GM18508 (cell line): Measurements from ENCODE around the gene BAD.
"Not testable (repeated sequence)": the region's sequence is repeated elsewhere in the genome, so short reads cannot be mapped to it uniquely, and the experiment has no call there.

Experiments used
- ATAC-seq: cut with Tn5 transposase; IDR thresholded peaks from one replicate; pipeline ENCODE4 v1.9.1; 2021; ENCODE audit warnings: moderate number of reproducible peaks; ENCODE audit not compliant: insufficient read depth, unreplicated experiment

Gene BAD

DNA sequence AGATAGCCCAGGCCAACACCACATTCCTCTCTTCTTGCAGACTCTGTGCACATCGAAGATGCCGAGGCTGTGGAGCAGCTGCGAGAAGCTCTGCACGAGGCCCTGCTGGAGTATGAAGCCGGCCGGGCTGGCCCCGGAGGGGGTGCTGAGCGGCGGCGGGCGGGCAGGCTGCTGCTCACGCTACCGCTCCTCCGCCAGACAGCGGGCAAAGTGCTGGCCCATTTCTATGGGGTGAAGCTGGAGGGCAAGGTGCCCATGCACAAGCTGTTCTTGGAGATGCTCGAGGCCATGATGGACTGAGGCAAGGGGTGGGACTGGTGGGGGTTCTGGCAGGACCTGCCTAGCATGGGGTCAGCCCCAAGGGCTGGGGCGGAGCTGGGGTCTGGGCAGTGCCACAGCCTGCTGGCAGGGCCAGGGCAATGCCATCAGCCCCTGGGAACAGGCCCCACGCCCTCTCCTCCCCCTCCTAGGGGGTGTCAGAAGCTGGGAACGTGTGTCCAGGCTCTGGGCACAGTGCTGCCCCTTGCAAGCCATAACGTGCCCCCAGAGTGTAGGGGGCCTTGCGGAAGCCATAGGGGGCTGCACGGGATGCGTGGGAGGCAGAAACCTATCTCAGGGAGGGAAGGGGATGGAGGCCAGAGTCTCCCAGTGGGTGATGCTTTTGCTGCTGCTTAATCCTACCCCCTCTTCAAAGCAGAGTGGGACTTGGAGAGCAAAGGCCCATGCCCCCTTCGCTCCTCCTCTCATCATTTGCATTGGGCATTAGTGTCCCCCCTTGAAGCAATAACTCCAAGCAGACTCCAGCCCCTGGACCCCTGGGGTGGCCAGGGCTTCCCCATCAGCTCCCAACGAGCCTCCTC, 31.4 kb upstream of the BAD start:
- not testable (repeated sequence) for ATAC-seq

DNA sequence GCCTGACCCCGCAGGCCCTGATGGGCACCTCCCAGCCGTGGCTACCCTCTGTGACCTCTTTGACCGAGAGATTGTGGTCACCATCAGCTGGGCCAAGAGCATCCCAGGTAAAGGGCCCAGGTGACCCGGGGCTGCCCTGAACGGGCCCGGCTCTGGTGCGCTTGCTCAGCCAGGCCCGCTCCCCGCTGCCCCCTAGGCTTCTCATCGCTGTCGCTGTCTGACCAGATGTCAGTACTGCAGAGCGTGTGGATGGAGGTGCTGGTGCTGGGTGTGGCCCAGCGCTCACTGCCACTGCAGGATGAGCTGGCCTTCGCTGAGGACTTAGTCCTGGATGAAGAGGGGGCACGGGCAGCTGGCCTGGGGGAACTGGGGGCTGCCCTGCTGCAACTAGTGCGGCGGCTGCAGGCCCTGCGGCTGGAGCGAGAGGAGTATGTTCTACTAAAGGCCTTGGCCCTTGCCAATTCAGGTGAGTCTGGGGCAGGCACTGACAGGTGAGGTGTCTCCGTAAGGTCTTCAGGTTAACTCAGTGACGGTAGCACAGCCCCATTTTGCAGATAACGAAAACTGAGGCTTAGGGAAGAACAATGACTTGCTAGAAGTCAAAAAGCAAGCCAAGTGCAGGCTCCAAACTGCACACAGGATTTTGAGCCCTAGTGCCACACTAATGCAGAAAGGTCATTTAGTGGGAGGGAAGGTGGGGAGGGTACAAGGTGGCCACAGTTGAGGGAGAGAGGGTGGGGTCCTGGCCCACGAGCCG, 30.5 kb upstream of the BAD start:
- no peak for ATAC-seq

DNA sequence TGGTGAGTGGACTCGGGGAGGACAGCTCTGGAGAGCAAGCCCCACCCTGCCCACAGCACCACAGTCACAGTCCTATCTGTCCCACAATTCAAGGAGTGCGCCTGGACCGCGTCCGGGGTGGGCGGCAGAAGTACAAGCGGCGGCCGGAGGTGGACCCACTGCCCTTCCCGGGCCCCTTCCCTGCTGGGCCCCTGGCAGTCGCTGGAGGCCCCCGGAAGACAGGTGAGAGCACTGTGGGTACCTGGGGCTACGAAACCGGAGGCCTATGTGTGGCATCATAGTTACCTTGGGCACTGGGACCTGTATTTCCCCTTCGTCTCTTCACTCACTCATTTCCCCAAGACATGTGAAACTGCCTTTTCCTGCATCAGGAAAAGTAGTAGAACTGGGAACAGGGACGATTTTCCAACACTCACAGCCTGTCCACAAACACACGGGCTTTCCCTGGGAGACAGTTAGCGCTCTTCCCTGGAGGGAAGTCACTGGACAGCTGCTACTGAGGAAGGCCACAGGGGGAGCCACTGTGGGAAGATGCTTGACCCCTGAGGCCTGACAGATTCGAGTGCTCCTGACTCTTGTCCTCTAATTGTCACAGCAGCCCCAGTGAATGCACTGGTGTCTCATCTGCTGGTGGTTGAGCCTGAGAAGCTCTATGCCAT, 29.8 kb upstream of the BAD start:
- ATAC-seq: no peak

DNA sequence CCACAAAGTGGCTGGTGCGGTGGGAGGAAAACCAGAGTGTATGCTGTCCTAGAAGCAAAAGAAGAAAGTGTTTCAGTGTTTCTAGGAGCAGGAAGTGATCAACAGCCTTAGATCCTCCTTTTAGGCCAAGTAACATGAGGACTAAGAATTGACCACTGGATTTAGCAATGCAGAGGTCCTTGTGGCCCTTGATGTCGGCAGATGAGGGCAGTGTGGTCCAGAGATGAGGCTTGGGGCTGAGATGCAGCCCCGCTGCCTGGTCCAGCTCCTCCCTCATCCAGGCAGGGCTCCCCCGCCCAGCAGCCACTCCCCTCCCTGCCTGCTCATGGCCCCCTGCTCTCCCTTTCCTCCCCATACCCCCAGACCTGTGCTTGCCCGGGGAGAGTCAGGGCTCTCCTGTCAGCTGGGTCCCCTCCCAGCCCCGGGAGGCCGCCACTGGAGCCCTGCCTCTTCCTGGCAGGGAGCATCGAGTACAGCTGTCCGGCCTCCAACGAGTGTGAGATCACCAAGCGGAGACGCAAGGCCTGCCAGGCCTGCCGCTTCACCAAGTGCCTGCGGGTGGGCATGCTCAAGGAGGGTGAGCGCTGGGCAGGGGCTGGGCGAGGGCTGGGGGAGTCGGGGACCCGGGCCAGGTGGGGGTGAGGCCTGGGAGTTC, 29.2 kb upstream of the BAD start:
- ATAC-seq: no peak

DNA sequence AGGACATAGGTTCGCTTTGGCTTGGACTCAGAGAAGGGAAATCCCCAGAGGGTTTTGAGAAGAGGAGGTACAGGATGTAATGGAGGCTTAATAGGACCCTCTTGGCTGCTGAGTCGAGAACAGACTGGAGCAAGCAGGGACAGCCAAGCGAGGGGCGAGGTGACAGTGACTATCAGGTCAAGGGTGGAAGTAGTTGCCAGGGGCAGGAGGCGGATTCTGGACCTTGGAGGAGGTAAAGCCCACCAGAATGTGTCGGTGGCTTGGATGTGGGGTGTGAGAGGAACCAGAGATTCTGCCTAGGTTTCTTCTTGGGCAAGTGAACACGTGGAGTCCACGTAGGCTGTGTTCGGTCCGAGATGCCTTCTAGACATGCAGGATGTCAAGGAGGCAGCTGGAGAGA, 28.5 kb upstream of the BAD start:
- ATAC-seq: no peak

DNA sequence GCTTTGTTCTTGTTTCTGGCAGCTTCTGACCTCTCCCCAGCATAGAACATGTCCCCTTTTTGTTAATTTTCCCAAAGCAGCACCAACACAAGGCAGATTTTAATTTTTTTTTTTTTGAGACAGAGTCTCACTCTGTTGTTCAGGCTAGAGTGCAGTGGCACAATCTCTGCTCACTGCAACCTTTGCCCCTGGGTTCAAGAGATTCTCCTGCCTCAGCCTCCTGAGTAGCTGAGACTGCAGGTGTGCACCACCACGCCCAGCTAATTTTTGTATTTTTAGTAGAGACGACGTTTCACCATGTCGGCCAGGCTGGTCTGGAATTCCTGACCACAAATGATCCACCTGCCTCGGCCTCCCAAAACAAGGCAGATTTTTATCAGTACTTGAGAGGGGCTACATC, 23.3 kb upstream of the BAD start:
- ATAC-seq: not testable (repeated sequence)

DNA sequence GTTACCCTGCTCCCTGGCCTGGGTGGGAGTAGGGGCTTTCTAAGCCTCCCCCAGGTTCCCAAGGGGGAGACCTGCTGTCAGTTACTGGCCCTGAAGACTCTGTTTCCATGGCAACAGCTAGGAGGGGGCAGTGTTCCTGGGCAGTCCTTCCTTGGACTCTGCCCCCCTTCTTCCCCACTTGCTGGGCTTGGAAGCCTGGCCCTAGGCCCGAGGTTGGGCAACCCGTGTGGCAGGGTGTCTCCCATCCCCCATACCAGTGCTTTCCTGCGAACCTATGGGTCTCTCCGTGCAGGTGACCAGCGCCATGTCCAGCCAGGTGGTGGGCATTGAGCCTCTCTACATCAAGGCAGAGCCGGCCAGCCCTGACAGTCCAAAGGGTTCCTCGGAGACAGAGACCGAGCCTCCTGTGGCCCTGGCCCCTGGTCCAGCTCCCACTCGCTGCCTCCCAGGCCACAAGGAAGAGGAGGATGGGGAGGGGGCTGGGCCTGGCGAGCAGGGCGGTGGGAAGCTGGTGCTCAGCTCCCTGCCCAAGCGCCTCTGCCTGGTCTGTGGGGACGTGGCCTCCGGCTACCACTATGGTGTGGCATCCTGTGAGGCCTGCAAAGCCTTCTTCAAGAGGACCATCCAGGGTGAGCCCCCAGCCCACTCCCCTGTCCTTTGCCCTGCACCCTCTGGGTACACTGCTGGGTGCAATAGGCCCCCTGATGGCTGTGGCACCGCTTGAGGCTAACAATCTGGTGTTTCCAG, 22.6 kb upstream of the BAD start:
- no peak for ATAC-seq

DNA sequence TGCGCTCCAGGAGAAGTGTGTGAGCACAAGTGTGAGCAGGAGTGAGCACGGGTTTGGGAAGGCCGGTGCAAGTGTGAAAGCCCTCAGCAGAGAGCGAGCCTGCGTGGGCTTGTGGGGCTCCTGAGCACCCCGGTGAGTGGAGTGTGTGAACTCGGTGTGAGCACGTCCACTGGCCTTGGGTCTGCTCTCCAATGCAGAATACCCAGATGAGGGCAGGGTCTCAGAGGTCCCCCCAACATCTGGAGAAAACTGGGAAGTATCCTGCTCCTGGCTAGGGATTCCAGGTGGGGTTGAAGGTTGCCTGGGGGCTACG, 22.1 kb upstream of the BAD start:
- ATAC-seq: no peak

DNA sequence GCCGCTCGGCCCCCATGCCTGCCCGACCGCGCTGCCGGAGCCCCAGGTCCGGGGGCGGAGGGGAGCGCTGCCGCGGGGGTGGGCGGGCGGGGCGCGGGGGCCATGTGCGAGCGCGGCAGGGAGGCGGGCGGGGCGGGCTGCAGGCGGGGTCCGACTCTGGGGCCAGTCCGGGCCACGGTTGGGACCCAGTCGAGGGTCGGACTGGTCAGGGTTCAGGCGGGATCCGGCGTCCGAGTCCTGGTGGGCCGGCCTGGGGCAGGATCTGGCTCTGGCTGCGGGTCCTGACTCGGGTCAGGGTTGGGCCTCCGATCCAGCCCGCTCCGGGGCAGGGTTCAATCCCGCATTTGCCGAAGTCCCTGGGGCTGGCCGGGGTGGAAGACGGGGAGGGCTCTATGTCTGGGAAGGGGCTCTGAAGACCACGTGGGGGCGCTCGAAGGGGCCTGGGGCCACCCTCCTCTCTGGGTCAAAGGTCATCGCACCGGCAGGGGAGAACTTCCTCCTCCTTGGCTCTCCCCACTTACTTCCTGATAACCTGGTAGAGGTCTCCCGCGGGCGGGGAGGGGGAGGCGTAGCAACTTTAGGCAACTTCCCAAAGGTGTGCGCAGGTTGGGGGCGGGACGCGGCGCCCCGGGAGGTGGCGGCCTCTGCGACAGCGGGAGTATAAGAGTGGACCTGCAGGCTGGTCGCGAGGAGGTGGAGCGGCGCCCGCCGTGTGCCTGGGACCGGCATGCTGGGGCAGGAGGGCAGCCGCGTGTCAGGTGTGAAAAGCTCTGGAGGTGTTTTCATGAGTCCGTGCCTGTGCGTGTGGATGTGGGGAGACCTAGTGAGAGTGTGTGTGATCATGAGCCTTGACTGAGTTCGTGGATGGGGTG, 21.5 kb upstream of the BAD start:
- ATAC-seq: no peak

DNA sequence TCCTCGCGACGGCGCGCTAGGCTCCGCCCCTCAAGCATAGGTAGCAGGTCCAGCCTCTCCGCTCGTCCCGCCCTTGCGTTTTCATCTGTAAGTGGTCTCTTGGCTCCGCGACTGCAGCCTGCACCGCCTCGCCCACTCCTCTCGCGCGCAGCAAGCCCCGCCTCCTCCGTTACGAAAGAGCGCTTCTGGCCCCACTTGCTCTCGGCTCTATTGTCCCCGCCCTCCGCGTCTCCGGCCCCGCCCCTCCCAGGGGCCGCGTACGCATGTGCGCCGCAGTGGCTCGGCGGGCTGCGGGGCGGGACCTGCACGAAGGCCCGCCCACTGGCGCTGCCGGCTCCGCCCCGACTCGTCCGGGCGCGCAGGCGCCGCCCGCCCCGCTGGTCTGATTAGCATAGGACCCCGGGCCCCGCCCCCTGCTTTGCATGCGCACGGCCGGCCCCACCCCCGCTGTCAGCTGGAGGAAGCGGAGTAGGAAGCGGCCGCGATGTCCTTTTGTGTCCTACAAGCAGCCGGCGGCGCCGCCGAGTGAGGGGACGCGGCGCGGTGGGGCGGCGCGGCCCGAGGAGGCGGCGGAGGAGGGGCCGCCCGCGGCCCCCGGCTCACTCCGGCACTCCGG, 20.7 kb upstream of the BAD start, which contains the start of gene ESRRA:
ESRRA (plus strand) TSS at position 450 of the 616 bp plus-strand sequence. CDS start 1,656 bp downstream, outside the sequence.
- ATAC-seq: peak; percentile 48

DNA sequence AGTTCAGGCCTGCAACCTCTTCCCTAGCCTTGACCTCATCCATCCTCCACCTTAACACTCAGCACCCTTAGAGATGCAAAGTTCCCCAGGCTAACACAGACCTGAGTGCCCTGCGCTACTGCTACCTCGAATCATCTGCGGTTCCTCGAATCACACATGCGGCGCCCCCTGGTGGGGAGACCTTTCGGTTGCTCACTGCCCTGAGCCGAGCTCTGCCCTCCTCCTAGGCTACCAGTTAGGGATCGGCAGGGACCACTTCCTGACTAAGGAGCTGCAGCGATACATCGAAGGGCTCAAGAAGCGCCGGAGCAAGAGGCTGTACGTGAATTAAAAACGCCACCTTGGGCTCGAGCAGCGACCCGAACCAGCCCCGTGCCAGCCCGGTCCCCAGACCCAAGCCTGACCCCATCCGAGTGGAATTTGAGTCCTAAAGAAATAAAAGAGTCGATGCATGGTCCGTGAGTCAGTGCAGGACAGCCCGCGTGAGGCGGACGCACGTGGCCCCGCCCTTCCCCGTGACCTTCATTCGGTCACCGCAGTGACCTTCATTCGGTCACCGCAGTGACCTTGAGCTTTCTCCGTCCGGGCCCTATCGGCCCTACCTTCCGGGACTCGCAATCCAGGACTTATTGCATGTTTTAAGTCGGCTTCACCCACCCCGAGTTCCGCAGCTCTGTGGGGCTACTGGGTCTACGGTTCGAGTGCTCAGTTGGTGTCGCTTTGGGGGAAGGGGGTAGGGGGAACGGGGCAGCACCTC, 20.0 kb upstream of the BAD start:
- peak; percentile 21 for ATAC-seq

DNA sequence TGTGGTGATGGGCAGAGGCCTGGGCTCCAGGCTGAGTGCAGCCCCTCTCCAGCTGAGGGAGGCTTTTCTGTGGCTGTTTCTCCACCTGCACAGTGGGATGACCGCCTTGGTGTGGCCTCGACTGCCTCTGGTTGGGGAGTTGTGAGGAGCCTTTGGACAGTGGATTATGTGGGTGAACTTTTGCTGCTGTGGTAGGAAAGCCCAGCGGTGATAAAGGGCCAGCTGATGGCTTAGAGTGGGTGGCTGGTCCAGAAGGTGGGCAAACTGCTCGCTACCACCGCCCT, 19.5 kb upstream of the BAD start:
- ATAC-seq: no peak

DNA sequence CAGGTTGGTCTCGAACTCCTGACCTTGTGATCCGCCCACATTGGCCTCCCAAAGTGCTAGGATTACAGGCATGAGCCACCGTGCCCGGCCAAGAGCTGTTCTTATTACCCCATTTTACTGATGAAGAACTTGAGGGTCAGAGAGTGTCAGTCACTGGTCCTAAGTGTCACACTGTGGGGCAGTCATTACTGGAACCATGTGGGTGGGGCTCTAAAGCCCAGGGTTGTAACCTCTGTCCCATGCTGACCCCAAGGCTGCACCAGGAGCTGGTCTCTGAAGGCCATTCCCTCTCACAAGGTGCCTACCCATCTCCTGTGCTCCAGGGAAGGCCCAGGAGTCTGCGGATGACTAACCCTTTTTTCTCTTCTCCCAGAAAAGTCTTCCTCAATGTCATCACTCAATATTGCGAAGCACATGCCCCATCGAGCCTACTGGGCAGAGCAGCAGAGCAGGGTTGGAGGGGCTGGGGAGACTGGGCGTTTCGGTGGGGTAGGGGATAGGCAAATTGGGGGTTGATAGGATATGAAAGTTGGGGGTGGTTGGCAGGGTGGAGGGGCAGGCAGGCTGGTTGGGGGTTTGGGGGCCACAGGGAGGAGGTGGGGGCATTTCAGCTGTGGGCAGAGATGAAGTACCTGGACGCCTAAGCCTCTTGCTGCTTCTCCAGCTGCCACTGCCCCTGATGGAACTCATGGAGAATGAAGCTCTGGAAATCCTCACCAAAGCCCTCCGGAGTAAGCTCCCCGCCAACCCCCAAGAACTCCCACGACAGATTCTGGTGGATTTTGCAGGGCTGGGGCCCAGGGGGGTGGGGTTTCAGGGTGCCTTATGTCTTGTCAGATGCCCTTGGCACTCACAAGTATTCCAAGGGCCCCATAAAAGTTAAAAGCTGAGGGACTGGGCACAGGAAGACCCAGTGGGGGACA, 18.9 kb upstream of the BAD start:
- ATAC-seq: no peak

DNA sequence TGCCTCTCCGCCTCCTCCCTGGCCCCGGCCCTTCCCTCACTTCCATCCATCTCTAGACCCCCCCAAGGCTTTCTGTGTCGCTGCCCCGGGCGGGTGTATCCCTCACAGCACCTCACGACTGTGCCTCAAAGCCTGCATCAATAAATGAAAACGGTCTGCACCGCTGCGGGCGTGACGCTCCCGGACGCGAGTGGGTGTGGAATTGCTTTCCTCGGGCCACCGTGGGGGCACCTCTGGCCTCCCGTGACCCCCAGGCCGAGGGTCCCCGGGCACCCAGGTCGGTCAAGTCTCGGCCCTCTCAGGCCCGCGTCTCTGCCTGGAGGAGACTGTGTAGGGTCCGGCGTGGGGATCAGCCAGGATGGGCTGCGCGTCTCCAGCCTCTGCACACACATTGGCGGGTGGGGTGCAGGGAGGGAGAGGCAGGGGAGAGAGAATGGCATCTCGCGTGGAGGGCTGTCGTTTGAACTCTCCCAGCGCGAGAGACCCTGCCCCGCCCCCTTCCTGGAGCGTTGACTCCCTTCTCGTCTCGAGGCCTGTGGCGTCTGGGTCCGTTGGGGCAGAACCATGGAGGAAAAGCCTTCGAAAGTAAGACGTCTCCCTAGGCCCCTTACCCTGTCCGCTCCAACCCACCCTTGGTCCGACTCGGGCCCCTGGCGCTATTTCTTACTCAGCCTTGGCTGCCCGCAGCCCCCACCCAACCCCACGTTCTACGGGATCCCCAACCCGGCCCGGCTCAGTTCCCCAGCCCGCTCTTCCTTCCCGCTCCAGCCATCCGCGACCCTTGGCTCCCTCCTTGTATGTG, 15.6 kb upstream of the BAD start, which contains the start of gene CATSPERZ:
CATSPERZ (plus strand) TSS at position 512 of the 802 bp plus-strand sequence; CDS start at position 565, 53 bp downstream.
- ATAC-seq: no peak

DNA sequence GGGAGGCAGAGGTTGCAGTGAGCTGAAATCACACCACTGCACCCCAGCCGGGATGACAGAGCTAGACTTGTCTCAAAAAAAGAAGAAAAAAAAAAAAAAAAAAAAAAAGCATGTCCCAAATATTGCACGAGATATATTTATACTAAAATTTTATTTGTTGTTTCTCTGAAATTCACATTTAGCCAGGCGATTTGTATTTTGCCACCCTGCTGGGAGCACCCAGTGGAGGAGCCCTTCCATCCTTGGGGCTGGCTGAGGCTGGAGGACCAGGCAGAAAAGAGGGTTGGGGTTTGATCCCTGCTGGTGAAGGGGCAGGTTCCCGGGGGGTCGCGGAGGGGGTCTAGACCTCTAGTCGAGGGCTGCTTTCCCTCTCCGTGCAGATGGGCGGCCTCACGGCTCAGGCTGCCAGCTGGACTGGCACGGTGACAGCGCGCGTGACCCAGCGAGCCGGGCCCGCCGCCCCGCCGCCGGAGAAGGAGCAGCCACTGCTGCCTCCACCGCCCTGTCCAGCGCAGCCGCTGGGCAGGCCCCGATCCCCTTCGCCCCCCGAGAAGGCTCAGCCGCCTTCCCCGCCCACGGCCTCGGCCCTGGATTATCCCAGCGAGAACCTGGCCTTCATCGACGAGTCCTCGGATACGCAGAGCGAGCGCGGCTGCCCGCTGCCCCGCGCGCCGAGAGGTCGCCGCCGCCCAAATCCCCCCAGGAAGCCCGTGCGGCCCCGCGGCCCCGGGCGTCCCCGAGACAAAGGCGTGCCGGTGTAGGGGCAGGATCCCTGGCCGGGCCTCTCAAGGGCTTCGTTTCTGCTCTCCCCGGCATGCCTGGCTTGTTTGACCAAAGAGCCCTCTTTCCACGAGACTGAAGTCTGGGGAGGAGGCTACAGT, 14.7 kb upstream of the BAD start:
- ATAC-seq: no peak
